PFSK-1 (cell line): Measurements from ENCODE around the gene HNRNPA1.

Experiments used
- FOXP2 ChIP-seq: optimal IDR thresholded peaks from 2 replicates; pipeline ENCODE3; 2011; ENCODE audit warnings: borderline replicate concordance, control low read depth, inconsistent platforms; ENCODE audit not compliant: insufficient read depth; ENCODE audit errors: extremely low read length, extremely low read depth
- POLR2AphosphoS5 ChIP-seq: IDR thresholded peaks from 2 replicates; pipeline ENCODE4 v1.6.1; 2012; ENCODE audit warnings: low read depth, mild to moderate bottlenecking, control low read depth, low read length, moderate library complexity
- SIN3A ChIP-seq: IDR thresholded peaks from 2 replicates; pipeline ENCODE4 v1.6.1; 2012; ENCODE audit warnings: mild to moderate bottlenecking, low read length, moderate library complexity, borderline replicate concordance; ENCODE audit not compliant: insufficient read depth
- TAF1 ChIP-seq: IDR thresholded peaks from 2 replicates; pipeline ENCODE4 v1.6.1; 2012; ENCODE audit warnings: low read length, control low read depth, borderline replicate concordance; ENCODE audit not compliant: insufficient read depth
- TF ChIP-seq, protein P1 (sequence below), 2 experiments: IDR thresholded peaks; 2 replicates each; pipeline versions ENCODE4 v1.6.1 to v1.8.0; 2011 to 2012; ENCODE audit warnings: low read depth in 2 of 2, low read length in 2 of 2, control low read depth in 1 of 2, inconsistent platforms in 1 of 2, mild to moderate bottlenecking in 1 of 2, moderate library complexity in 1 of 2; ENCODE audit not compliant: insufficient read depth in 1 of 2

The HNRNPA1 gene

DNA sequence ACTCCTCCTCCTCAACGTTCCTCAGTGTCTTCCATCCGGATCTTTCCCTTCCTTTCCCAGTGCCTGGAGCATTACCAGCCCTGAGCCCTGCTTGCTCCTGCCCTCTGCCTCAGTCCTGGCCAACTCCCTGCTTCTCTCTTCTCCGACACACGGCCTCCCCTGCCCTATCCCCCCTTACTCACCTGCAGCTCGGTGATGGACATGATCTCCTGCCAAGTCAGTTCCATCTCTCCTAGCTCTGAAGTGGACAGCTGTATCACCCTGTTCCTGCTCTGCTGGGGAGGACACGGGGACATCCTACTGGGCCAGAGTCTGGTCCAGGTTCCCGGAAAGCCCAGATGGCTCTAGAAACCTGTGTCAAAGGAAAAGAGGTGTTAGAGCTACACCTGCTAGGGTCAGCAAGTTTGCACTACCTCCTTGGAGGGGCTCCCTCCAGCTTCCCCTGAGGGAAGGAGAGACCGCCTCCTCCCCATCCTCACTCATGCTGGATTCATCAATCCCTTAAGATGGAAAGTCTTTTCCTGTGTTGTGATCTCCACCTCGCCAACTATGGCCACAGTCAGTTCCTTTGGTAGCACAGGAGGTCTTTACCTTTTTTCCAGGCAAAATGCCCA, 14.5 kb downstream of the HNRNPA1 start:
- no peak for TF ChIP-seq POLR2AphosphoS5
- TF ChIP-seq SIN3A: no peak
- TF ChIP-seq TAF1: no peak
- TF ChIP-seq, protein P1, sequence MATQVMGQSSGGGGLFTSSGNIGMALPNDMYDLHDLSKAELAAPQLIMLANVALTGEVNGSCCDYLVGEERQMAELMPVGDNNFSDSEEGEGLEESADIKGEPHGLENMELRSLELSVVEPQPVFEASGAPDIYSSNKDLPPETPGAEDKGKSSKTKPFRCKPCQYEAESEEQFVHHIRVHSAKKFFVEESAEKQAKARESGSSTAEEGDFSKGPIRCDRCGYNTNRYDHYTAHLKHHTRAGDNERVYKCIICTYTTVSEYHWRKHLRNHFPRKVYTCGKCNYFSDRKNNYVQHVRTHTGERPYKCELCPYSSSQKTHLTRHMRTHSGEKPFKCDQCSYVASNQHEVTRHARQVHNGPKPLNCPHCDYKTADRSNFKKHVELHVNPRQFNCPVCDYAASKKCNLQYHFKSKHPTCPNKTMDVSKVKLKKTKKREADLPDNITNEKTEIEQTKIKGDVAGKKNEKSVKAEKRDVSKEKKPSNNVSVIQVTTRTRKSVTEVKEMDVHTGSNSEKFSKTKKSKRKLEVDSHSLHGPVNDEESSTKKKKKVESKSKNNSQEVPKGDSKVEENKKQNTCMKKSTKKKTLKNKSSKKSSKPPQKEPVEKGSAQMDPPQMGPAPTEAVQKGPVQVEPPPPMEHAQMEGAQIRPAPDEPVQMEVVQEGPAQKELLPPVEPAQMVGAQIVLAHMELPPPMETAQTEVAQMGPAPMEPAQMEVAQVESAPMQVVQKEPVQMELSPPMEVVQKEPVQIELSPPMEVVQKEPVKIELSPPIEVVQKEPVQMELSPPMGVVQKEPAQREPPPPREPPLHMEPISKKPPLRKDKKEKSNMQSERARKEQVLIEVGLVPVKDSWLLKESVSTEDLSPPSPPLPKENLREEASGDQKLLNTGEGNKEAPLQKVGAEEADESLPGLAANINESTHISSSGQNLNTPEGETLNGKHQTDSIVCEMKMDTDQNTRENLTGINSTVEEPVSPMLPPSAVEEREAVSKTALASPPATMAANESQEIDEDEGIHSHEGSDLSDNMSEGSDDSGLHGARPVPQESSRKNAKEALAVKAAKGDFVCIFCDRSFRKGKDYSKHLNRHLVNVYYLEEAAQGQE (IDR thresholded peaks at IDR 0.05; ENCODE audit: insufficient read depth in 1 of 2, low read depth in 2 of 2, low read length in 2 of 2): no peak
- TF ChIP-seq FOXP2: no peak

DNA sequence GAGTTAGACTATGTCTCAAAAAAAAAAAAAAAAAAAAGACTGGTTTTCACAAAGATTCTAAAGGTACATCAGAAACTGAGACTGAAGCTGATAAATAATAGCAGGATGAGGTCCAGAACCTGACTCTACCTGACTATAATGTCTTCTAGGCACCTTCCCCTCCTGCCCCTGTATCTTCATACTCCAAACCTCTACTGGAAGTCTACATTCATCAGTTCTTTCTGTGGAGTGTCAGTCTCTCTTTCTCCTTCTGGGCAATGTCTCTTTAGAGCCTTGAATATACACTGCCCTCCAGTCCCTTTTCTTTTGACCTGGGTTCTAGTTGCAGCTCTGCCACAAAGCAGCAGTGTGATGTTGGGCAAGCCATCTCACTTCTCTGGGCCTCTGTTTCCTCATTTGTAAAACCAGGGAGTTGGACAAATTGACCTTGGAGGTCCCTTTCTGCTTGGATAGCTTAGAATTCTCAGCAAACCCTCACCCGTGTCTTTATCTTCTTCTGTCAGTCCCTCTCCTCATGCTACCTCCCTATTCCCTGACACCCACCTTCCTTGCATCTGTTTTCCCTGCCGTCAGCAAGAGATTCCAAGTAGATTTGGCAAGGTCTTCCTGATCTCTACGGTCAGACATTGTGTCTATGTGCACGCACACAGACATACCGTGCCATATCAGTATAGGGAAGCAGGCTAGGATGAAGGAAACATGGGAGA, 16.0 kb downstream of the HNRNPA1 start:
- TF ChIP-seq FOXP2: no peak
- TF ChIP-seq TAF1: no peak
- no peak for TF ChIP-seq POLR2AphosphoS5
- TF ChIP-seq SIN3A: no peak
- TF ChIP-seq, protein P1 (IDR thresholded peaks at IDR 0.05; ENCODE audit: insufficient read depth in 1 of 2, low read depth in 2 of 2, low read length in 2 of 2): no peak

DNA sequence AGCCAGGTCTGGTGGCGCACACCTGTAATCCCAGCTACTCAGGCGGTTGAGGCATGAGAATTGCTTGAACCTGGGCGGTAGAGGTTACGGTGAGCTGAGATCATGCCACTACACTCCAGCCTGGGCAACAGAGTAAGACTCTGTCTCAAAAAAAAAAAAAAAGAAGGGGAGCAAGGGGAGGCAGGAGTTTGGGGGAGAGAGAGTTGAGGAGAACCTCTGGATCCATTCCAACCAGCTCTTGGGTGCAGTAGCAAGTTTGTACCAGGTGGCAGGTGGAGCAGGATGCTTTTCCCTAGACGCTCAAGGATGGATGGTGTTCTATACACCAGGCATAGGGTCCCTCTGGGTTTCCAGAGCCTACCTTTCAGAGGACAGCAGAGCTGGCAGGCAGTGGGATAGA, 18.4 kb downstream of the HNRNPA1 start:
- no peak for TF ChIP-seq SIN3A
- no peak for TF ChIP-seq POLR2AphosphoS5
- no peak for TF ChIP-seq FOXP2
- TF ChIP-seq, protein P1 (IDR thresholded peaks at IDR 0.05; ENCODE audit: insufficient read depth in 1 of 2, low read depth in 2 of 2, low read length in 2 of 2): no peak
- no peak for TF ChIP-seq TAF1

DNA sequence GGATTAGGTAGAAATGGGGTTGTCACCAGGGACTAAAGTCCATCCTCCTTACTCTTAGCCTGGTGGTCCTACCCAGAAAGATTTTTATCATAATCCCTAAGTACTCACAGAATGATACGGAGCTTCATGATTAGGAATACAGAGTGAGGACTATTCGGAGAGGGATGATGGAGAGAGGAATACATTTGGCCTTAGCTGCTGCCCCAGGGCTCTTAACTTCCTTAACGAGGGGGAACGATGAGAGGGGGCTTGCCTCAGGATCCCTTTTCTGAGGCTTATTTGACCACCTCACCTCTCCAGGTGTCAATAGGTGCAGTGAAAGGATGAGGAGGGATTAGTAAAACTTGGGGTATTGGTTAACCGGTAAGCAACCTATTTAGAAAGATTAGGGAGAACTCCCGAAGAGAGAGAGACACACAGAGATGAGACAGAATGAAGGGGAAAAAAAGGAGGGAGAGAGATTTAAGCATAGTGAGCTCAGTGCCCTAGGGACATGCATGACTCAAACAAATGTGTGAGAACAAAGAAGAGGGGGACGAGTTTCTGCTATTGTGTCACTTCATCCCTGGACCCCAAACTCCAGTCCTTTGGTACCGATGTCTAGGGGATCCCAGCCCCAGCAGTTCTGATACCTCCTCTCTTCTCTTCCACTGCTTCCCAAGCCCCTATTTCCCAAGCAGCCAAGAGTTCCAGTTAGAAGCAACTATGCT, 19.1 kb downstream of the HNRNPA1 start:
- no peak for TF ChIP-seq SIN3A
- TF ChIP-seq TAF1: no peak
- TF ChIP-seq POLR2AphosphoS5: no peak
- TF ChIP-seq FOXP2: no peak
- TF ChIP-seq, protein P1 (IDR thresholded peaks at IDR 0.05; ENCODE audit: insufficient read depth in 1 of 2, low read depth in 2 of 2, low read length in 2 of 2): no peak
